Astrocyte (in vitro differentiated cells and primary cell): ENCODE data around the gene SPRTN. TPM values are rescaled to one million over a fixed set of nuclear protein-coding genes. Genes with fewer than 3 reads are reported as not detected.

Experiments
- DNase-seq: peaks from one replicate; pipeline ENCODE4 v3.0.0-alpha.2; 2010; ENCODE audit warnings: low read depth
- FAIRE-seq: peaks from 2 replicates; lab custom pipeline; 2011; peaks lifted over from hg19 to GRCh38; lab: Jason Lieb, UNC
- H2AFZ ChIP-seq: 2 replicates; pipeline ENCODE4 v1.6.0; 2012; ENCODE audit warnings: low read depth, low read length, inconsistent platforms
- H3K27ac ChIP-seq: 2 replicates; pipeline ENCODE4 v1.5.1; 2011; ENCODE audit warnings: low read depth, low read length, inconsistent platforms
- H3K27me3 ChIP-seq: 2 replicates; pipeline ENCODE4 v1.6.0; 2011; ENCODE audit warnings: low read length, inconsistent platforms; ENCODE audit not compliant: insufficient read depth
- H3K36me3 ChIP-seq: 2 replicates; pipeline ENCODE4 v1.5.1; 2011; ENCODE audit warnings: low read length, inconsistent platforms; ENCODE audit not compliant: insufficient read depth
- H3K4me1 ChIP-seq: 2 replicates; pipeline ENCODE4 v1.5.1; 2011; ENCODE audit warnings: low read length, inconsistent platforms; ENCODE audit not compliant: insufficient read depth
- H3K4me2 ChIP-seq: 2 replicates; pipeline ENCODE4 v1.6.0; 2012; ENCODE audit warnings: low read length, inconsistent platforms
- H3K4me3 ChIP-seq: 2 replicates; pipeline ENCODE4 v1.5.1; 2011; ENCODE audit warnings: low read depth, mild to moderate bottlenecking, low read length, inconsistent platforms; ENCODE audit not compliant: insufficient read depth
- H3K79me2 ChIP-seq: 2 replicates; pipeline ENCODE4 v1.6.0; 2012; ENCODE audit warnings: mild to moderate bottlenecking, low read length, inconsistent platforms; ENCODE audit not compliant: insufficient read depth
- H3K9ac ChIP-seq: 2 replicates; pipeline ENCODE4 v1.6.0; 2012; ENCODE audit warnings: mild to moderate bottlenecking, low read length, inconsistent platforms
- H3K9me3 ChIP-seq: 2 replicates; pipeline ENCODE4 v1.5.1; 2012; ENCODE audit warnings: low read depth, mild to moderate bottlenecking, low read length, inconsistent platforms; ENCODE audit not compliant: insufficient read depth
- H4K20me1 ChIP-seq: 2 replicates; pipeline ENCODE4 v1.6.0; 2012; ENCODE audit warnings: low read length, inconsistent platforms; ENCODE audit not compliant: insufficient read depth
- H3K27ac Mint-ChIP-seq: one replicate; pipeline ENCODE4 v1.8.0; 2021; ENCODE audit warnings: mild to moderate bottlenecking, mixed read lengths; ENCODE audit not compliant: unreplicated experiment
- H3K27me3 Mint-ChIP-seq: one replicate; pipeline ENCODE4 v1.8.0; 2021; ENCODE audit warnings: low read depth, mixed read lengths; ENCODE audit not compliant: unreplicated experiment
- H3K36me3 Mint-ChIP-seq: one replicate; pipeline ENCODE4 v1.8.0; 2021; ENCODE audit warnings: low read depth, mixed read lengths; ENCODE audit not compliant: unreplicated experiment
- H3K4me1 Mint-ChIP-seq: one replicate; pipeline ENCODE4 v1.8.0; 2021; ENCODE audit warnings: low read depth, mixed read lengths; ENCODE audit not compliant: unreplicated experiment
- H3K4me3 Mint-ChIP-seq: one replicate; pipeline ENCODE4 v1.8.0; 2021; ENCODE audit warnings: mild to moderate bottlenecking, moderate library complexity, mixed read lengths; ENCODE audit not compliant: unreplicated experiment
- H3K9me3 Mint-ChIP-seq: one replicate; pipeline ENCODE4 v1.8.0; 2021; ENCODE audit warnings: mild to moderate bottlenecking, mixed read lengths; ENCODE audit not compliant: unreplicated experiment
- CTCF ChIP-seq: IDR thresholded peaks from 2 replicates; pipeline ENCODE4 v1.5.1; 2011; ENCODE audit warnings: low read depth, mild to moderate bottlenecking, inconsistent platforms, low read length, moderate library complexity; ENCODE audit not compliant: insufficient read depth
- EZH2 ChIP-seq: IDR thresholded peaks from 2 replicates; pipeline ENCODE4 v1.6.1; 2012; ENCODE audit warnings: mild to moderate bottlenecking, low read length, inconsistent platforms; ENCODE audit not compliant: insufficient read depth
- total RNA-seq: library from RNA; stranded (reverse); gene quantifications from 2 replicates; pipeline ENCODE4 v1.2.1, GENCODE V29; 2021

The SPRTN gene
- total RNA-seq, 1 donor from 2014 or later, result 13.6 TPM

- H3K4me2 ChIP-seq, result no peak overlapping the region
- H3K9ac ChIP-seq, result no peak overlapping the region
- H4K20me1 ChIP-seq, result no peaks in the 10 kb centered on the region
- no peaks in the 10 kb centered on the region for H3K9me3 ChIP-seq
- FAIRE-seq (no peak), DNase-seq (no peak)
- H3K27ac ChIP-seq, result no peak overlapping the region
- Mint-ChIP-seq H3K4me1 (no peaks in the 10 kb centered on the region), H3K27me3 (peaks cover 2% of the 10 kb centered on the region), H3K27ac (no peak overlapping the region), H3K4me3 (no peak overlapping the region), H3K9me3 (no peaks in the 10 kb centered on the region), H3K36me3 (peaks cover 5% of the 10 kb centered on the region)
- H3K27me3 ChIP-seq, result no peaks in the 10 kb centered on the region
- peaks cover 8% of the 10 kb centered on the region for H3K4me1 ChIP-seq
- H3K36me3 ChIP-seq, result no peaks in the 10 kb centered on the region
- no peak for TF ChIP-seq CTCF
- no peak for TF ChIP-seq EZH2
- H2AFZ ChIP-seq, result no peak overlapping the region
- H3K4me3 ChIP-seq, result no peak overlapping the region
- no peaks in the 10 kb centered on the region for H3K79me2 ChIP-seq
Measured at GRCh38 chr1:231319080-231319479, 19.0 kb upstream of the SPRTN start.

GRCh38 chr1:231322880-231323530, 15.1 kb upstream of the SPRTN start:
- Mint-ChIP-seq H3K27me3 (no peaks in the 10 kb centered on the region), H3K36me3 (no peaks in the 10 kb centered on the region), H3K9me3 (no peaks in the 10 kb centered on the region), H3K4me1 (no peaks in the 10 kb centered on the region), H3K27ac (no peak overlapping the region), H3K4me3 (no peak overlapping the region)
- no peaks in the 10 kb centered on the region for H3K79me2 ChIP-seq
- no peaks in the 10 kb centered on the region for H3K27me3 ChIP-seq
- peaks cover 8% of the 10 kb centered on the region for H3K4me1 ChIP-seq
- no peak overlapping the region for H3K27ac ChIP-seq
- H3K9ac ChIP-seq, result no peak overlapping the region
- H3K4me2 ChIP-seq, result no peak overlapping the region
- no peak overlapping the region for H3K4me3 ChIP-seq
- H3K36me3 ChIP-seq, result no peaks in the 10 kb centered on the region
- TF ChIP-seq EZH2, result no peak
- TF ChIP-seq CTCF, result no peak
- DNase-seq (no peak), FAIRE-seq (no peak)
- H2AFZ ChIP-seq, result no peak overlapping the region
- no peaks in the 10 kb centered on the region for H3K9me3 ChIP-seq
- H4K20me1 ChIP-seq, result no peaks in the 10 kb centered on the region

GRCh38 chr1:231324660-231325059, 13.4 kb upstream of the SPRTN start:
- H3K27me3 ChIP-seq, result no peaks in the 10 kb centered on the region

More at GRCh38 chr1:231324660-231325059, 13.4 kb upstream of the SPRTN start:
- Histone ChIP-seq H3K9ac (no peak overlapping the region), H3K4me3 (no peak overlapping the region), H3K9me3 (no peaks in the 10 kb centered on the region), H3K4me1 (peaks cover 8% of the 10 kb centered on the region), H3K36me3 (no peaks in the 10 kb centered on the region), H4K20me1 (no peaks in the 10 kb centered on the region), H3K27ac (no peak overlapping the region), H2AFZ (no peak overlapping the region), H3K4me2 (no peak overlapping the region), H3K79me2 (no peaks in the 10 kb centered on the region)
- DNase-seq, result no peak
- H3K4me1 Mint-ChIP-seq, result no peaks in the 10 kb centered on the region
- no peaks in the 10 kb centered on the region for H3K27me3 Mint-ChIP-seq
- no peak overlapping the region for H3K4me3 Mint-ChIP-seq
- no peak for TF ChIP-seq CTCF
- TF ChIP-seq EZH2, result no peak
- H3K36me3 Mint-ChIP-seq, result no peaks in the 10 kb centered on the region
- H3K27ac Mint-ChIP-seq, result no peak overlapping the region
- FAIRE-seq, result no peak
- H3K9me3 Mint-ChIP-seq, result no peaks in the 10 kb centered on the region
